Parathyroid adenoma (tissue), 2 donors: ENCODE results near the gene ANKRD33B.
"Not testable (repeated sequence)": the region's sequence is repeated elsewhere in the genome, so short reads cannot be mapped to it uniquely, and the experiment has no call there.

Experiments
- H2AFZ ChIP-seq: fragments of 300-600 bp; sonication (generic); one replicate; pipeline ENCODE4 v1.7.0; 2017; ENCODE audit warnings: antibody characterized with exemption, mild to moderate bottlenecking
- H3K27ac ChIP-seq: fragments of 300-600 bp; sonication (generic); one replicate; pipeline ENCODE4 v1.7.0; 2017
- H3K27me3 ChIP-seq: fragments of 300-600 bp; sonication (generic); one replicate; pipeline ENCODE4 v1.7.0; 2017; ENCODE audit warnings: low read length; ENCODE audit not compliant: control insufficient read depth, insufficient read depth
- H3K36me3 ChIP-seq: fragments of 300-600 bp; sonication (generic); one replicate; pipeline ENCODE4 v1.7.0; 2017; ENCODE audit warnings: low read length; ENCODE audit not compliant: control insufficient read depth, insufficient read depth
- H3K4me1 ChIP-seq: fragments of 300-600 bp; sonication (generic); one replicate; pipeline ENCODE4 v1.7.0; 2017; ENCODE audit warnings: control low read depth
- H3K4me2 ChIP-seq: fragments of 300-600 bp; sonication (generic); one replicate; pipeline ENCODE4 v1.7.0; 2017; ENCODE audit warnings: low read length
- H3K4me3 ChIP-seq: fragments of 300-600 bp; sonication (generic); one replicate; pipeline ENCODE4 v1.7.0; 2017; ENCODE audit warnings: low read depth, low read length
- H3K79me2 ChIP-seq: fragments of 300-600 bp; sonication (generic); one replicate; pipeline ENCODE4 v1.7.0; 2017; ENCODE audit warnings: control low read depth
- H3K9ac ChIP-seq: fragments of 300-600 bp; sonication (generic); one replicate; pipeline ENCODE4 v1.7.0; 2017; ENCODE audit warnings: mild to moderate bottlenecking
- H3K9me3 ChIP-seq: fragments of 300-600 bp; sonication (generic); one replicate; pipeline ENCODE4 v1.7.0; 2017; ENCODE audit warnings: low read length; ENCODE audit not compliant: control insufficient read depth
- CTCF ChIP-seq: fragments of 300-600 bp; sonication (generic); IDR thresholded peaks from one replicate; pipeline ENCODE4 v1.7.0; 2017; ENCODE audit warnings: antibody characterized with exemption, mild to moderate bottlenecking
- donor health status: primary hyperparathyroidism.

ANKRD33B gene

GRCh38 chr5:10627160-10627701, 63.4 kb downstream of the ANKRD33B start:
- Histone ChIP-seq H3K27ac (no peak overlapping the region), H3K9me3 (no peaks in the 10 kb centered on the region), H3K27me3 (no peaks in the 10 kb centered on the region), H3K9ac (no peak overlapping the region), H3K36me3 (no peaks in the 10 kb centered on the region), H3K4me2 (peak overlapping the region; percentile 37), H3K79me2 (no peaks in the 10 kb centered on the region), H3K4me1 (no peaks in the 10 kb centered on the region), H3K4me3 (no peak overlapping the region), H2AFZ (peak overlapping the region; percentile 65)
- no peak for TF ChIP-seq CTCF

- Histone ChIP-seq H2AFZ (no peak overlapping the region), H3K27ac (no peak overlapping the region), H3K79me2 (no peaks in the 10 kb centered on the region), H3K36me3 (no peaks in the 10 kb centered on the region), H3K4me2 (no peak overlapping the region), H3K4me1 (no peaks in the 10 kb centered on the region), H3K27me3 (no peaks in the 10 kb centered on the region), H3K9ac (no peak overlapping the region), H3K4me3 (no peak overlapping the region), H3K9me3 (no peaks in the 10 kb centered on the region)
- no peak for TF ChIP-seq CTCF
Measured at GRCh38 chr5:10628601-10629000, 64.7 kb downstream of the ANKRD33B start.

GRCh38 chr5:10629682-10630081, 65.8 kb downstream of the ANKRD33B start:
- Histone ChIP-seq H3K4me2 (no peak overlapping the region), H3K27me3 (no peaks in the 10 kb centered on the region), H3K9ac (no peak overlapping the region), H3K79me2 (no peaks in the 10 kb centered on the region), H3K4me1 (no peaks in the 10 kb centered on the region), H3K4me3 (no peak overlapping the region), H3K36me3 (no peaks in the 10 kb centered on the region), H2AFZ (no peak overlapping the region), H3K27ac (no peak overlapping the region), H3K9me3 (no peaks in the 10 kb centered on the region)
- TF ChIP-seq CTCF, result no peak

GRCh38 chr5:10630126-10630525, 66.3 kb downstream of the ANKRD33B start:
- Histone ChIP-seq H3K36me3 (no peaks in the 10 kb centered on the region), H3K27ac (no peak overlapping the region), H3K27me3 (no peaks in the 10 kb centered on the region), H3K4me3 (no peak overlapping the region), H3K79me2 (no peaks in the 10 kb centered on the region), H2AFZ (no peak overlapping the region), H3K9me3 (no peaks in the 10 kb centered on the region), H3K4me1 (no peaks in the 10 kb centered on the region), H3K4me2 (no peak overlapping the region), H3K9ac (no peak overlapping the region)
- no peak for TF ChIP-seq CTCF

GRCh38 chr5:10630744-10631143, 66.9 kb downstream of the ANKRD33B start:
- not testable (repeated sequence) for H3K27me3 ChIP-seq, H3K9me3 ChIP-seq, H3K4me3 ChIP-seq, H3K79me2 ChIP-seq, H3K9ac ChIP-seq, H3K4me2 ChIP-seq, H3K36me3 ChIP-seq, H3K4me1 ChIP-seq, H3K27ac ChIP-seq, H2AFZ ChIP-seq
